Pancreas (tissue), 10 donors: ENCODE data around the gene RERE. TPM values are rescaled to one million over a fixed set of nuclear protein-coding genes. Genes with fewer than 3 reads are reported as not detected.
A peak's percentile ranks its signal among the peaks of the same experiment; 100 is the strongest.

ENCODE experiments used
- ATAC-seq, 4 donors: fragments of 200-7000 bp; cut with Tn5 transposase; one replicate each; pipeline versions ENCODE4 v1.8.0 to v1.9.1; 2020; ENCODE audit warnings: mild to moderate bottlenecking in 4 of 4, moderate library complexity in 4 of 4
- DNase-seq, 6 donors: peaks; one replicate each; pipeline ENCODE4 v3.0.0-alpha.2; 2020
- FAIRE-seq: peaks from 2 replicates; lab custom pipeline; 2012; peaks lifted over from hg19 to GRCh38; lab: Jason Lieb, UNC
- H3K27ac ChIP-seq, 4 donors: fragments of 200-600 bp; sonication (generic); 1 replicate in 3 of 4; 2 replicates in 1 of 4; pipeline versions ENCODE4 v1.5.0 to v1.8.0; 2020
- H3K27me3 ChIP-seq, 4 donors: fragments of 200-600 bp; one replicate each; pipeline ENCODE4 v1.8.0; 2021
- H3K36me3 ChIP-seq, 3 donors: fragments of 200-600 bp; sonication (generic) in 1 of 3; one replicate each; pipeline versions ENCODE4 v1.5.0 to v1.8.0; 2020 to 2021
- H3K4me1 ChIP-seq, 3 donors: fragments of 200-600 bp; one replicate each; pipeline ENCODE4 v1.8.0; 2021
- H3K4me3 ChIP-seq, 4 donors: fragments of 200-600 bp; sonication (generic) in 2 of 4; one replicate each; pipeline versions ENCODE4 v1.5.0 to v1.8.0; 2020 to 2021
- H3K9me3 ChIP-seq, 4 donors: fragments of 200-600 bp; one replicate each; pipeline ENCODE4 v1.8.0; 2021
- CTCF ChIP-seq, 4 donors: fragments of 200-600 bp; sonication (generic) in 3 of 4; IDR thresholded peaks; one replicate each; pipeline versions ENCODE4 v1.5.0 to v1.8.0; 2021; ENCODE audit warnings: antibody characterized with exemption in 4 of 4
- WGBS, 2 donors: extraction: QIAGEN DNeasy Blood & Tissue Kit; methylation state at CpG; one replicate each; pipeline ENCODE4 v1.1.7; 2013; 5-methylcytosine and 5-hydroxymethylcytosine counted together
- intact Hi-C, 3 donors: fragments of 100-400 bp; cut with DNase I; formaldehyde crosslinking; loops; one replicate each; pipeline versions ENCODE4 v1.11.1 to v1.14.2; 2022
- polyA plus RNA-seq, 2 donors: library from polyadenylated mRNA; stranded (reverse); fragments of 200-250 nt; gene quantifications; one replicate each; pipeline ENCODE4 v1.2.3, GENCODE V29; 2013
- total RNA-seq, 6 donors: library from RNA; stranded (reverse); fragmentation: NEBNext Ultra II Directional in 4 of 6; extraction: Animal tissue kit (Norgen Biotek cat#: 25700) in 4 of 6; gene quantifications; one replicate each; pipeline versions ENCODE4 v1.2.1 to v1.2.4, GENCODE V29; 2021 to 2023
- donor health status: healthy with polysubstance abuse.
- donor health status: DM: no; HTN: no; CAD: no; lungs with moderate emphysema.
- donor health status: DM: no; HTN: no; CAD: no.
- donor health status: control.
- donor health status: control.
- donor health status: Bipolar disorder and iron deficiency.
- donor health status: DM: yes; HTN: yes; CAD: no.
- donor health status: DM: no; HTN: no; CAD: no.
- donor health status: DM: no; HTN: no; CAD: no.
- donor health status: DM: yes; HTN: yes; CAD: no.

Gene RERE
- total and polyA plus RNA-seq, 8 donors: 27.0 to 76.7 (median 50.7) TPM

GRCh38 chr1:8423269-8423691 lies 394.2 kb downstream of the RERE start:
- no peak for TF ChIP-seq CTCF (IDR thresholded peaks at IDR 0.05)
- Histone ChIP-seq H3K36me3 (no peaks in the 10 kb centered on the region), H3K9me3 (no peaks in the 10 kb centered on the region), H3K4me1 (peaks cover 34 to 48% (median 41%) of the 10 kb centered on the region in 3 donors), H3K27me3 (no peaks in the 10 kb centered on the region), H3K27ac (peak overlapping the region; percentile 82 to 95 (median 87)), H3K4me3 (peak overlapping the region; percentile 61 to 85 (median 73))
- WGBS, 2 donors: 0 to 1% methylated on average over 29 to 33 of the region's 33 CpGs
- ATAC-seq: peak; percentile 4 to 39 (median 24)
- DNase-seq: peak; percentile 34 to 79 (median 50)
- FAIRE-seq: no peak
- intact Hi-C loops: loop anchor here in 1 of 3 donors (5.0 kb wide), 1 partner anchor 51 kb away; no protein-coding TSS in a partner anchor

GRCh38 chr1:8422510-8423268 lies 394.8 kb downstream of the RERE start:
- FAIRE-seq: no peak
- H3K4me1 ChIP-seq: peaks cover 38 to 52% (median 44%) of the 10 kb centered on the region in 3 donors
- H3K36me3 ChIP-seq: no peaks in the 10 kb centered on the region
- ATAC-seq: peak in 3 of 4 donors; percentile 22 to 34 (median 31)
- H3K9me3 ChIP-seq: no peaks in the 10 kb centered on the region
- H3K4me3 ChIP-seq: peak overlapping the region; percentile 61 to 85 (median 73)
- WGBS, 2 donors: 0 to 1% methylated on average over 19 of the region's 19 CpGs
- DNase-seq: peak in 2 of 6 donors; percentile 41 to 62
- peak overlapping the region; percentile 82 to 95 (median 87) for H3K27ac ChIP-seq
- TF ChIP-seq CTCF (IDR thresholded peaks at IDR 0.05): no peak
- intact Hi-C loops: loop anchor here in 1 of 3 donors (5.0 kb wide), 1 partner anchor 50 kb away; no protein-coding TSS in a partner anchor
- H3K27me3 ChIP-seq: no peaks in the 10 kb centered on the region

- no peak for DNase-seq
These were observed 395.7 kb downstream of the RERE start for GRCh38 chr1:8421721-8422120.

GRCh38 chr1:8420318-8420717 lies 397.1 kb downstream of the RERE start:
- DNase-seq: no peak
- Histone ChIP-seq H3K4me3 (peak overlapping the region in 3 of 4 donors; percentile 3 to 85 (median 79)), H3K9me3 (no peaks in the 10 kb centered on the region), H3K36me3 (no peaks in the 10 kb centered on the region), H3K27ac (peak overlapping the region in 2 of 4 donors; percentile 90 to 95), H3K4me1 (peaks cover 41 to 70% (median 60%) of the 10 kb centered on the region in 3 donors), H3K27me3 (no peaks in the 10 kb centered on the region)
- TF ChIP-seq CTCF (IDR thresholded peaks at IDR 0.05): no peak
- FAIRE-seq: no peak
- intact Hi-C loops: loop anchor here in 1 of 3 donors (5.0 kb wide), 1 partner anchor 48 kb away; no protein-coding TSS in a partner anchor
- ATAC-seq: peak in 2 of 4 donors; percentile 40 to 44

More at GRCh38 chr1:8421721-8422120, 395.7 kb downstream of the RERE start:
- Histone ChIP-seq H3K4me1 (peaks cover 38 to 62% (median 51%) of the 10 kb centered on the region in 3 donors), H3K27ac (peak overlapping the region in 3 of 4 donors; percentile 82 to 95 (median 90)), H3K27me3 (no peaks in the 10 kb centered on the region), H3K4me3 (peak overlapping the region in 3 of 4 donors; percentile 67 to 85 (median 79)), H3K9me3 (no peaks in the 10 kb centered on the region), H3K36me3 (no peaks in the 10 kb centered on the region)
- FAIRE-seq (no peak), ATAC-seq (no peak)
- intact Hi-C loops: loop anchor here in 1 of 3 donors (5.0 kb wide), 1 partner anchor 49 kb away; no protein-coding TSS in a partner anchor
- 48 to 49% methylated on average over 6 of the region's 6 CpGs for WGBS, 2 donors
- TF ChIP-seq CTCF (IDR thresholded peaks at IDR 0.05): no peak
